Activated T-cell treated with anti-CD3 and anti-CD28 coated beads for 4 hours (primary cell): Measurements from ENCODE around the gene MEIOSIN.

Source experiments
- DNase-seq: peaks from one replicate; pipeline ENCODE4 v3.0.0-alpha.2; 2020

Gene MEIOSIN

DNA sequence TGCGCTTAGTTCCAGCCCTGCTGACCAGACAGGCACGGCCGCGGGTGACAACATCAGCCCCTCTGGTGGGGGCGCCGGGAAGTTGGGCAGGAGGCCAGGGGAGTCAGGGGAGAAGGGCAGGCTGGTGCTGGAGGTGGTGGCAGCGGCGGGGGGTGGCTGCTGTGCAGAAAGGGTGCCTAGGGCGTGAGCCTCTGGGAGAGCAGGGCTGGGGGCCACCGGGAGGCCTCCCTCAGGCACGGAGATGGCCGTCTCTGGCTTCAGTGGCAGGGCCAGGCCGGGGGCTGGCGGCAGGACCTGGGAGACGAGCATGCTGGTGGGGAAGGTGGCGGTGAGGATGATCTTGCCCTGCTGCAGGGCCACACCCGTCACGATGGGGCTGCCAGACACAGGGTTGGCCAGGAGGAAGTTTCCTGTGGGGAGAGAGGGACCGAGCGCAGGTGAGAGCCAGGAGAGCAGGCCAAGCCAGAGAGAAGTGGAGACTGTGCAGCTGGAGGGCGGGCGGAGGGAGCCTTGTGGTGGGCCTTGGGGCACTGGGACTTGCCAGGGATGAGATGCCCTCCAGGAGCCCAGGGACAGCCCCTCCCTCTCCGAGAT is 32.6 kb downstream of the MEIOSIN start:
- no peak for DNase-seq

DNA sequence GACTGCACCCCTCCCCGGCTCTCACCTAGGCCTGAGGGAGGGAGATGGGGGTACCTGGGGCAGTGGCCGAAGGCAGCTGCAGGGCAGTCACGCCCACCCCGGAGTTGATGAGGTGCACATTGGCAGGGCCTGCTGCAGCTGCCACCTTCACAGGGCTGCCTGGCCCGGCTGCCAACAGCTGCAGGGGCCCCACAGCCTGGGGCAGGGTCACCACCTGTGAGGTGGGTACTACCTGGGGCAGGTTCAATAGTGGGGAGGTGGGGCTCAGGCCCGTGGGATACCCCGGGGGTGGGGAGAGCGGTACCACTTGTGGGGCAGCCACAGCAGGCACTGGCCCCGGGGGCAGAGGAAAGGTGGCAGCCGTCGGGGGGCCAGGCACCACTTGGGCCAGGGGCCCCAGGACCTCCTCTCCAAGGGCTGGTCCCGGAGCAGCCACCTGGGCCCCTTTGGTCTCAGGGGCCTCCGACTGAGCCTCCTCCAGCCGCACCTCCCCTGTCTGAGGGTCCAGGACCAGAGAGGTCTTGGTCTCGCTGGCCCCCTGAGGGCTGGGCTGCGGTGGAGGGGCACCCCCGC is 33.1 kb downstream of the MEIOSIN start:
- no peak for DNase-seq

DNA sequence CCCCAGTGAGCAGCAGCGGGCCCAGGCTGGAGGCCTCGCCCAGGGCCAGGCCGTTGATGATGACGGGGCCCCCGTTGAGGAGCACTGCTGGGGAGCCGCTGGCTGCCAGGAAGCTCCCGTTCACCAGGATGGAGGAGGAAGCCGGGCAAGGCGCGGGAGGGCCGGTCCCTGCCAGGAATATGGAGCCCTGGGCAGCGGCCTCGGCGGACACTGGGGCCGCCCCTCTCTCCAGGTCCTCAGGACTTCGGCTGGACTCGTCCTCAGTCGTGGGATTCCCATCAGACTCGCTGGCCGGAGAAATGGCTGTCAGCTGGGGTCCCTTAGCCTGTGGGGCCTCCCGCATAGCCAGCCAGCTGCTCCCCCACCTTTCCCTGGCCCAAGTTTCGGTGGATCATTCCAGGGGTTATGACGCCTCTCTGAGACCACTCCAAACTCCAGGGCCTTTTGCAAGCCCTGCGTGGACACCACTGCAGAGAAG is 33.7 kb downstream of the MEIOSIN start:
- DNase-seq = no peak

DNA sequence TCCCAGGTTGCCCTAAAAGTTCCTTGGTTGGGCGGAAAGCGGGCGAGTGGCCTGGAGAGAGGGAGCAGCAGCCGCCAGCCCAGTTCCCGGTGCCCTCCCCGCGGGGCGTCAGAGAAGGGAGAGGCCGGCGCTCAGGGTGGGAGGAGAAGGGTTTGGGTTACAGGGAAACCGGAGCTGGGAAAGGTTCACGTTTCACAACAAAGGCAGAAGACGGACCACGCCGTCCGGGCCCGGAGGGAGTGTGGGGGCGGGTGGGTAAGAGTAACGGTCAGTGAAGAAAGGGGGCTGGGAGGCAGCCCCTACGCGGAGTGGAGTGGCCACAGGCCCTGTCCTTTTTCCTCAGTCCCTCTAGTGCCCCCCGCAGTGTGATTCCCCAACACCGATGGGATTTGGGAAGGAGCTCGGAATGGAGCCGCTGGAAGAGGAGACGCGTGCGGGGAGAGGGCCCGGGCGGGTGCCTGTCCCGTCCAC is 34.2 kb downstream of the MEIOSIN start:
- DNase-seq = no peak

DNA sequence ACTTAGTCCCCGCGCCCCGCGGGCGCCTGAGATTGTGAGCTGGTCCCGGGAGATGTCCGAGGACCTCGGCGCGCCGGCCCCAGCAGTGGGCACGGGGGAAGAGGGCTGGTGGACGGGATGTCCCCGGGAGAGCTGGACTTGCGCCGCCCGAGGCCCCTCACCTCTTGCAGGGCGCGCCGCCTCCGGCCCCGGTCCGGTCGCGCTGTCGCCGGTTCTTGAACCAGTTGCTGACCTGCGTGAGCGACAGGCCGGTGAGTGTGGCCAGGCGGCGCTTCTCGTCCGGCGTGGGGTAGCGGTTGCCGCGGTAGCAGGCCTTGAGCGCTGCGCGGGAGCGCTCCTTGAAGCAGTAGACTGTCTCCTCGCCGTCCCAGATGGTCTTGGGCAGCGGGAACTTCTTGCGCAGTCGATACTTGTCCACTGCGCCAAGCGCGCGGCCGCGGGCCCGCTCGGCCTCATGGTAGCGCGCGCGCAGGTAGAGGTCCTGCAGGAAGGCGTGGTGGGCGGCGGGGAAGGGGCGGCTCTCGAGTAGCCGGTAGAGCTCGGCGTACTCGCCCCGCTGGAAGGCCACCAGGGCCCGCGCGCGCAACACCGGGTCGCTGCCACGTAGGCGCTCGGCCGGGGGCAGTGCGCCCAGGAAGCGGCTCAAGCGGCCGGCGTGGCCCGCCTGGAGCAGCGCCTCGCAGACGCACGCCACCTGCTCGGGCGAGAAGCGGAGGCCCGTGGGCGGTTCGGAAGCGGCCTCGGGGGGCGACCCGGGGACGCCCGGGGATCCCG is 34.8 kb downstream of the MEIOSIN start:
- no peak for DNase-seq

DNA sequence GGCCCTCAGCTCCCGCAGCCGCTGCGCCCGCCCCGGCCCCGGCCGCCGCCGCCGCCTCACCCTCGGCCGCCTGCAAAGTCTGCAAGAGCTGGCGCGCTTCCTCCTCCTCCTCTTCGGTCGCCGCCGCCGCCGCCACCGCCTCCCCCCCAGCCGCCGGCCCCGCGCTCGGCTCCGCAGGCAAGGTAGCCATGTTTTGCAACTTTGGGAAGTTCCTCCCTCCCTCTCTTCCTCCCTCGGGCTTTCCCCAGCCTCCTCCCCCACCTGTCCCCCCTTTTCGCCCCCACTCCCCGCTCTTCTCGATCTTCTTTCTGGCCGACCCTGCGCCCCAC is 35.4 kb downstream of the MEIOSIN start:
- DNase-seq = no peak

DNA sequence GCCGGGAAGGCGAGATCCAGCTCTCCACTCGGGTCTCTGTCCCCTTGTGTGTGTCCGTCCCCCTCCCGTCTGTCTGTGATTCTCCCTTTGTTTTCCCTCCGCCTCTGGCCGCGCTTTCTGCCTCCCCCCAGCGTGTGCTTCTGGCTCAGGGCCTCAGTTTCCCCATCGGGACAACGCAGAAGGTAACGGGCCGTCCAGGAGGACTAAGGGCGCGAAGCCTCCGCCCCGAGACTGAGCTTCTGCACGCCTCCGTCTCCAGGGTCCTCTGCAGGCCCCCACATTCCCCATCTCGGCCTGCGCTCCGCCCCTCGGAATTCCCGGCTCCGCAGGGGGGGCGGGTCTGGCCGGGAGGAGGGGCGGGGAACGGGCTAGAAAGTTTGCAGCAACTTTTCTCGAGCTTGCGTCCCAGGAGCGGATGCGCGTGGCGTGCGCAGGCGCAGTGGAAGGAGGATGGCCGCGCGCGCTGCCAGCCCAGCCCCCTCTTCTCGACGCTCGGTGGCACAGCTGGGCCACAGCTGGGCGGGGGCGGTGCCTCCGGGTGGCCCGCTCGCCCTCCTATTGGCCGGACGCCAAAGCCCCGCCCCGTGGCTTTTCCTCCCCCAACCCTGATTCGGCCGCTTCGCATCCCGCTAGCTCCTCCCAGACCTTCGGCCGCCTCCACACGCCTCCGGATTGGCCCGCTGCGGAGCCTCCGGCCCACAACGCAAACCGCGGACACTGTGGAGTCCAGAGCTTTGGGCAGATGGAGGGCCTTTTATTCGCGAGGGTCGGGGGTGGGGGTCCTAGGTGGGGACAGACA is 35.9 kb downstream of the MEIOSIN start, which contains the start of gene SIX5:
Gene SIX5 (minus strand): TSS at position 269 of the 799 bp plus-strand sequence. CDS start 408 bp downstream, outside the sequence.
- DNase-seq = peak; percentile 82

DNA sequence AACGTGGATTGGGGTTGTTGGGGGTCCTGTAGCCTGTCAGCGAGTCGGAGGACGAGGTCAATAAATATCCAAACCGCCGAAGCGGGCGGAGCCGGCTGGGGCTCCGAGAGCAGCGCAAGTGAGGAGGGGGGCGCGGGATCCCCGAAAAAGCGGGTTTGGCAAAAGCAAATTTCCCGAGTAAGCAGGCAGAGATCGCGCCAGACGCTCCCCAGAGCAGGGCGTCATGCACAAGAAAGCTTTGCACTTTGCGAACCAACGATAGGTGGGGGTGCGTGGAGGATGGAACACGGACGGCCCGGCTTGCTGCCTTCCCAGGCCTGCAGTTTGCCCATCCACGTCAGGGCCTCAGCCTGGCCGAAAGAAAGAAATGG is 36.6 kb downstream of the MEIOSIN start:
- peak; percentile 38 for DNase-seq

DNA sequence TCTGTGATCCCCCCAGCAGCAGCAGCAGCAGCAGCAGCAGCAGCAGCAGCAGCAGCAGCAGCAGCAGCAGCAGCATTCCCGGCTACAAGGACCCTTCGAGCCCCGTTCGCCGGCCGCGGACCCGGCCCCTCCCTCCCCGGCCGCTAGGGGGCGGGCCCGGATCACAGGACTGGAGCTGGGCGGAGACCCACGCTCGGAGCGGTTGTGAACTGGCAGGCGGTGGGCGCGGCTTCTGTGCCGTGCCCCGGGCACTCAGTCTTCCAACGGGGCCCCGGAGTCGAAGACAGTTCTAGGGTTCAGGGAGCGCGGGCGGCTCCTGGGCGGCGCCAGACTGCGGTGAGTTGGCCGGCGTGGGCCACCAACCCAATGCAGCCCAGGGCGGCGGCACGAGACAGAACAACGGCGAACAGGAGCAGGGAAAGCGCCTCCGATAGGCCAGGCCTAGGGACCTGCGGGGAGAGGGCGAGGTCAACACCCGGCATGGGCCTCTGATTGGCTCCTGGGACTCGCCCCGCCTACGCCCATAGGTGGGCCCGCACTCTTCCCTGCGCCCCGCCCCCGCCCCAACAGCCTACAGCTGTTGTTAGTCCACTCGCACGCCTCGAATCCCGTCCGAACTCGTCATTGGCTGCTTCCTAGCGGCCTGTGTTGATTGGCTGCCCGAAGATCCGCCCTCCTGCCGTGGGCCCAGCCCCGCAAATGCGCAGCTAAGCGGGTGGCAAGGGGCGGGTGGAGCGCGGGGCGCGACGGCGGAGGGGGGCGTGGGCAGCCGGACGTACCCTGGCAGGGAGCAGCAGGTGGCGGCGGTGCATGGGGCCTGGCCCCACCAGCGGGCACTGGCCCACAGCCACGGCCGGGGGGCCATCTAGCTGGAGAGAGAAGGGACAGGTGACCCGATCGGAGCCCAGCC is 37.2 kb downstream of the MEIOSIN start:
- DNase-seq = peak; percentile 89

DNA sequence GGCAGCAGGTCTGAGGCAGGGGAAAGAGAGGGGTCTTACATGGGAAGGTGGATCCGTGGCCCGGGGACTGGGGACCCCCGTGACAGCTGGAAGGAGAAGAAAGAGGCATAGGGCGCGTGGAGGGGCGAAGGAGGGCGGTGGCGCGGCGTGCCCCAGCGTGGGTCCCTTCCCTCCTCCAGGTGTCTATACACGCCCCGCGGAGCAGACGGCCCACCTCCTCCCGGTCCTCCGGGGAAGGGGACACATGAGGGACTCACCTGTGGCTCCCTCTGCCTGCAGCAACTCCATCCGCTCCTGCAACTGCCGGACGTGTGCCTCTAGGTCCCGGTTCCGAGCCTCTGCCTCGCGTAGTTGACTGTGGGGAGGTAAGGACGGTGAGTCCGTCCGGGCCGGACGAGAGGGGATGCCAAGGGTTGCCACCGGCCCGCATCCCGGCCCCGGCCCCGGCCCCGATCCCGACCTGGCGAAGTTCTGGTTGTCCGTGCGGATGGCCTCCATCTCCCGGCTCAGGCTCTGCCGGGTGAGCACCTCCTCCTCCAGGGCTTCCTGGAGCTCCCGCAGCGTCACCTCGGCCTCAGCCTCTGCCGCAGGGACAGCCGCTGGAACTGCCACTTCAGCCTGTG is 38.2 kb downstream of the MEIOSIN start:
- no peak for DNase-seq

DNA sequence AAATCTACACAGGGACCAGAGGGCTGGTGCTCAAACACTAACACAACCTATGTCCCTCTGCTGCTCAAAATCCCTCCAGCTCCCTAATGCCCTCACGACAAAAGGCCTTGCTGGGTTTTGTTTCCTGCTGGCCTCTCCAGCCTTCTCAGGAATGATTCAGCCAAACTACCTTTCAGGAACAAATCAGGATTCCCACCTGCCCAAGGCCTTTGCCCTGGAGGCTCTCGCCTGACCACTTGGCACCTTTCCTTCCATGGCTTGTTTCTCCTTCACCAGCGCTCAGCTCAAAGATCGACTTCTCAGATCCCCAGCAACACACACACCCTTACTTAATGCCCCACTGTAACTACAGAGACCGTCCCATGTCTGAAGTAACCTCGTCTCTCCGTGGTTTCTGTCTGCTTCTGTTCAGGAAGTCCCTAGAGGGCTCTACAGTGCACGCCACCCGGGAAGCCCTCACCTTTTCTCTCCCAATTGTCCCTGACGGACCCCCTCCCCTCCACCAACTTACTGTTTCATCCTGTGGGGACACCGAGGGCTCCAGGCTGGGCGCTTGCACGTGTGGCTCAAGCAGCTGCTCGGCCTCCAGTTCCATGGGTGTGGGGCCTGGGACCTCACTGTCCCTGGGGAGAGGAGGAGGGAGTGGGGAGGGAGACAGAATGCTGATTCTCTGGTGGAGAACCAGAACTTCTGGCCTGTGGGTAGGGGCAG is 39.0 kb downstream of the MEIOSIN start:
- DNase-seq = no peak

DNA sequence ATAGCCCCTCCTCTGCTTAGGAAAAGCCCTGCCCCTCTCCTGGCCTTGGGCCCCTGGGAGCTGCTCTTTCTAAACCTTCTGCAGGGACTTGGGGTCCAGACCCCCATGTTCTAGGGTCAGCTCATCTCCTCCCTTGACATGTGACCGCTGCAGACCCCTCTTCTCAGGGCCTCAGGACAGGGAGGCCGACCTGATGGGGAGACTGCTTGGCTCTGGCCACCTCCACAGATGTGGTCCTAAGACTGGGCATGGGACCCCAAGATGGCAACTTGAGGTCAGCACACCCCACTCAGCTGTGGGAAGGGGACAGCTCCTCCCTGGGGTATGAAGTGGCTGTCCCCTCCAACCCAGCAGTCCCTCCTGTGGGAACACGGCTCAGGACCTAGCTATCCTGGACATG is 39.7 kb downstream of the MEIOSIN start:
- DNase-seq = no peak

DNA sequence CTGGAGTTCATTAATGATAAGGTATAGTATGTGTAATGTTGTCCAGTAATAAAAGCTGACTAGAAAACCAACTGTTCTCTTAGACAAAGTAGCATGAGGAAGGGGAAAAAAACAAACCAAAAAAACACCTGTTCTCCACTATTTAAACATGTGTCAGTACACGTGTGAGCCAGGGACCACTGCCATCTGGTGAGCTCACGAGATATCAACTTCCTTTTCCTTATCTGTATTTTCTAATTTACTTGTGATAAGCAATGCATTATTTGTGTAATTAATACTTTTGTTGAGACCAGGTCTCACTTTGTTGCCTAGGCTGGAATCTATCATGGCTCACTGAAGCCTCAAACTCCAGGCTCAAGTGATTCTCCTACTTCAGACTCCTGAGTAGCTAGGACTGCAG is 40.1 kb downstream of the MEIOSIN start:
- DNase-seq = no peak

DNA sequence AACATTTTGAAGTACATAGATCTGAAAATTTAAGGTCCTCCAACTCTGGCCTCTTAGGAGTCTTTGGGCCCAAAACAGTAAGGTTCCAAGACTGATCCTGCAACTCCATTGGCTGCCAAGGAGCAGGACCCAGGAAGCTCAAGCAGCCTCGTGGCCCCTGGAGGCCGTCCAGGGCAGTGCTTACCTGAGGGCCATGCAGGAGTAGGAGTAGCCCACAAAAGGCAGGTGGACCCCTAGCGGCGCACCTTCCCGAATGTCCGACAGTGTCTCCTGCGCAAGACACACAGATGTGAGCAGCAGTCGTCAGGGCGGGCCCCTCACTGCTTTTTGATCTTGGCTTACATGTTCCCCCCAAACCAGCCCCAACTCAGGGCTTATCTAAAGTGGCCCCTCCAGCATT is 41.5 kb downstream of the MEIOSIN start:
- no peak for DNase-seq

DNA sequence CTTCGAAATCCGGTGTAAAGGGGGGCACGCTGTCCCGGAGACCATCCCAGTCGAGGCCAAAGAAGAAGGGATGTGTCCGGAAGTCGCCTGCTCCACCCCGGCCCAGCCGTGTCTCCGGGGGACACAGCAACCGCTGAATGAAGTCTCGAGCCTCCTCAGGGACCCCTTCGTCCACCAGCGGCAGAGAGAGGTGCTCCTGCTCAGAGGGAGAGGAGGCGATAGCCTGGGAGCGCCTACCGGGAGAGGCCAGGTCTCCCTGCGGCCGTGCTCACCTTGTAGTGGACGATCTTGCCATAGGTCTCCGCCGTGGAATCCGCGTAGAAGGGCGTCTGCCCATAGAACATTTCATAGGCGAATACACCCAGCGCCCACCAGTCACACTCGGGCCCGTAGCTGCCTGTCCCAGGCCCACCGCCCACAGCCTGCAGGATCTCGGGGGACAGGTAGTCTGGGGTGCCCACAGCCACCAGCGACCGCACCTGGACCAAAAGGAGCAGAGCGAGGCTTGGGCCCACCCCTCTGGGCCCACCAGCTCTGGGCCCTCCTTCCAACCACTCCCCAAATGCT is 44.2 kb downstream of the MEIOSIN start:
- DNase-seq = no peak

DNA sequence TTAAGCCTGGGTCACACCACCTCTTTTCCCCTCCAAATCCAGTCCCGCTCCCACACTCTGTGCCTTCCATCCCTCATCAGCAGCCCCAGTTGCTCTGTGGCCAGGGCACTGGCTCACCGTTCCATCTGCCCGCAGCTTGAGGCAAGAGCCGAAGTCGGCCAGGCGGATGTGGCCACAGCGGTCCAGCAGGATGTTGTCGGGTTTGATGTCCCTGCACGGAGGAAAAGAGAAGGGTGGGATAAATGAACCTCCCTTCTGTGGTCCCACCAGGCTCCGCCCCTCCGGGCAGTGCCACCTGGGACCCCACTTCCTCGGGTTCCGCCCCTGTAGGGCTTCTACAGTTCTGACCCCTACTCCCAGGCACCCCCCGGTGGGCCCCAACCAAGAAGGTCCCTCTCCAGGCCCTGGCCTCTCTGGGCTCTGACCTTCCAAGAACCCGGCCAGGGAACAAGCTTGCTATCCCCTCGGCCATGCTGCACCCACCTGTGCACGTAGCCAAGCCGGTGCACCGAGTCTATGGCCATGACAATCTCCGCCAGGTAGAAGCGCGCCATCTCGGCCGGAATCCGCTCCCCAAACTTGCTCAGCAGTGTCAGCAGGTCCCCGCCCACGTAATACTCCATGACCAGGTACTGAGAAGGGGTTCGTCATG is 44.9 kb downstream of the MEIOSIN start:
- no peak for DNase-seq

DNA sequence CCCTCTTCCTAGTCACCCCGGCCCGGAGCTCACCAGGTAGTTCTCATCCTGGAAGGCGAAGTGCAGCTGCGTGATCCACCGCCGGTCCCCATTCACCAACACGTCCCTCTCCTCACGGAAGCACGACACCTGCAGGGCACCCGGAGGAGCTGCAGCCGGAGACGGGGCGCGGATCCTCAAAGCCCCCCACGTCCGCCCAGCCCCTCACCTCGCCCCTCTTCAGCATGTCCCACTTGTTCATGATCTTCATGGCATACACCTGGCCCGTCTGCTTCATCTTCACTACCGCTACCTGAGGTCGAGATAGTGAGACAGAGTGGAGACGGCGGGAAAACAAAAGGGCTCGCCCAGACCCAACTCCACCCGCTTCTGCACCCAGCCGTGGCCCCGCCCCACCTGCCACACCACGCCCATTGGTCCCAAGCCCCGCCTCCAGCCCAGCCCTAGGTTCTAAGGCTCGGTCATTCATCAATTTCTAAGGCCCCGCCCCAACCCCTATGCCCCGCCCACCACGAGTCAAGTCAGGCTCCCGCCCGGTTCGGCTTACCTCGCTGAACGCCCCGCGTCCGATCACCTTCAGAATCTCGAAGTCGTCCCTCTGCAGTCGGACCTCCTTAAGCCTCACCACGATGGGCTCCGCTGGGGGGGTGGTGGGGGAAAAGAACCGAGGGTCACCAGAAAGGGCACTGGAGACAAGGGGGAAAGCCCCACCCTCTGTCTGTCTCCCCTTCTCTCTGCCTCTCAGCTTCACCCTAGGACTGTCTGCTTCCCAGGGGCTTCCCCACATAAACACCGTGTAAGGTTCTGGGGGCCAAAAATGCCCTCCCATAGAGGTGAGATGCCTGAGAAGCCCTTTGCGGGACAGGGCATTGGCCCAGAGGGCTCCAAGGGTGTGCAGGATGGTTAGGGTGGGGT is 46.2 kb downstream of the MEIOSIN start:
- peak; percentile 73 for DNase-seq

DNA sequence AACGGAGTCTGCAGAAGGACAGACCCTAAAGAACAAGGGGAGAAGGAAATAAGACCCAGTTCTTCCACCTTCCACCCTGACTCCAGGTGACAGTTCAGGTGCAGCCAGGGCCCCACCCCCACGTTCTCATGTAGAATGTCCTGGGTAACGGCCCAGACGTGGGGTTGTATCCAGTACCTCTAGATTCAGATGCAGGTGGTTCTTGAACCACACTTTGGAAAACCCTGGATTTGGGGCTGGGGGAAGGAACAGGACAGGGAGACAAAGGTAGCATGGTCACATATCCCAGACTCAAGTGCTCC is 46.9 kb downstream of the MEIOSIN start:
- DNase-seq = no peak
